Mucosa of stomach (tissue), 1 donor: Measurements from ENCODE around the gene ACAD10.
"Not testable (repeated sequence)": the region's sequence is repeated elsewhere in the genome, so short reads cannot be mapped to it uniquely, and the experiment has no call there.

ENCODE experiments used
- H3K27me3 ChIP-seq: one replicate; pipeline ENCODE4 v1.7.0; 2013; ENCODE audit warnings: mild to moderate bottlenecking, low read length; ENCODE audit not compliant: control insufficient read depth, insufficient read depth
- H3K36me3 ChIP-seq: one replicate; pipeline ENCODE4 v1.7.0; 2013; ENCODE audit warnings: low read length; ENCODE audit not compliant: control insufficient read depth, insufficient read depth
- H3K4me1 ChIP-seq: one replicate; pipeline ENCODE4 v1.7.0; 2013; ENCODE audit warnings: mild to moderate bottlenecking, low read length; ENCODE audit not compliant: control insufficient read depth, insufficient read depth
- H3K4me3 ChIP-seq: one replicate; pipeline ENCODE4 v1.7.0; 2013; ENCODE audit warnings: low read length
- H3K9ac ChIP-seq: one replicate; pipeline ENCODE4 v1.7.0; 2013; ENCODE audit warnings: mild to moderate bottlenecking, low read length, moderate library complexity
- H3K9me3 ChIP-seq: one replicate; pipeline ENCODE4 v1.7.0; 2013; ENCODE audit warnings: mild to moderate bottlenecking, low read length, moderate library complexity; ENCODE audit not compliant: control insufficient read depth
- donor health status: Pancreatic carcinoma.

The ACAD10 gene

GRCh38 chr12:111733340-111733915 is 47.6 kb downstream of the ACAD10 start:
- Histone ChIP-seq H3K9ac (no peak overlapping the region), H3K36me3 (peaks cover 4% of the 10 kb centered on the region), H3K9me3 (no peaks in the 10 kb centered on the region), H3K4me1 (no peaks in the 10 kb centered on the region), H3K4me3 (no peak overlapping the region), H3K27me3 (no peaks in the 10 kb centered on the region)

GRCh38 chr12:111739524-111739923 is 53.7 kb downstream of the ACAD10 start:
- not testable (repeated sequence) for H3K9me3 ChIP-seq, H3K27me3 ChIP-seq, H3K36me3 ChIP-seq, H3K4me3 ChIP-seq, H3K9ac ChIP-seq
- H3K4me1 ChIP-seq: peaks cover 10% of the 10 kb centered on the region

- Histone ChIP-seq H3K36me3 (no peaks in the 10 kb centered on the region), H3K9me3 (no peaks in the 10 kb centered on the region), H3K4me1 (peaks cover 10% of the 10 kb centered on the region), H3K4me3 (no peak overlapping the region), H3K27me3 (no peaks in the 10 kb centered on the region), H3K9ac (peak overlapping the region; percentile 37)
Measured at GRCh38 chr12:111741235-111741812, 55.5 kb downstream of the ACAD10 start.

GRCh38 chr12:111745211-111745610 is 59.4 kb downstream of the ACAD10 start:
- Histone ChIP-seq H3K36me3 (peaks cover 9% of the 10 kb centered on the region), H3K4me3 (no peak overlapping the region), H3K9me3 (no peaks in the 10 kb centered on the region)

GRCh38 chr12:111747333-111747732 is 61.5 kb downstream of the ACAD10 start:
- Histone ChIP-seq H3K4me1 (no peaks in the 10 kb centered on the region), H3K9ac (no peak overlapping the region), H3K4me3 (no peak overlapping the region), H3K36me3 (peaks cover 9% of the 10 kb centered on the region), H3K9me3 (no peaks in the 10 kb centered on the region), H3K27me3 (no peaks in the 10 kb centered on the region)

More at GRCh38 chr12:111745211-111745610, 59.4 kb downstream of the ACAD10 start:
- H3K27me3 ChIP-seq: no peaks in the 10 kb centered on the region
- no peak overlapping the region for H3K9ac ChIP-seq
- peaks cover 10% of the 10 kb centered on the region for H3K4me1 ChIP-seq

GRCh38 chr12:111748151-111748672 is 62.4 kb downstream of the ACAD10 start:
- H3K4me1 ChIP-seq: peaks cover under 1% of the 10 kb centered on the region
- peaks cover 9% of the 10 kb centered on the region for H3K36me3 ChIP-seq
- H3K9me3 ChIP-seq: no peaks in the 10 kb centered on the region
- no peak overlapping the region for H3K4me3 ChIP-seq
- H3K27me3 ChIP-seq: no peaks in the 10 kb centered on the region
- H3K9ac ChIP-seq: no peak overlapping the region

GRCh38 chr12:111748867-111749266 is 63.0 kb downstream of the ACAD10 start:
- no peaks in the 10 kb centered on the region for H3K27me3 ChIP-seq
- peaks cover 5% of the 10 kb centered on the region for H3K4me1 ChIP-seq
- no peak overlapping the region for H3K4me3 ChIP-seq
- no peaks in the 10 kb centered on the region for H3K9me3 ChIP-seq
- H3K9ac ChIP-seq: no peak overlapping the region
- H3K36me3 ChIP-seq: peaks cover 9% of the 10 kb centered on the region

- H3K9me3 ChIP-seq: no peaks in the 10 kb centered on the region
- no peaks in the 10 kb centered on the region for H3K27me3 ChIP-seq
- no peak overlapping the region for H3K4me3 ChIP-seq
- H3K36me3 ChIP-seq: peaks cover 9% of the 10 kb centered on the region
- H3K9ac ChIP-seq: no peak overlapping the region
- H3K4me1 ChIP-seq: peaks cover 5% of the 10 kb centered on the region
Measured at GRCh38 chr12:111749391-111749790, 63.5 kb downstream of the ACAD10 start.

GRCh38 chr12:111753144-111753881 is 67.5 kb downstream of the ACAD10 start:
- Histone ChIP-seq H3K4me3 (no peak overlapping the region), H3K36me3 (no peaks in the 10 kb centered on the region), H3K27me3 (no peaks in the 10 kb centered on the region), H3K9ac (no peak overlapping the region), H3K9me3 (no peaks in the 10 kb centered on the region), H3K4me1 (peaks cover 18% of the 10 kb centered on the region)

- Histone ChIP-seq H3K9ac (no peak overlapping the region), H3K4me3 (no peak overlapping the region), H3K9me3 (no peaks in the 10 kb centered on the region), H3K36me3 (no peaks in the 10 kb centered on the region), H3K27me3 (no peaks in the 10 kb centered on the region), H3K4me1 (peaks cover 21% of the 10 kb centered on the region)
Measured at GRCh38 chr12:111754671-111755070, 68.8 kb downstream of the ACAD10 start.

- H3K36me3 ChIP-seq: no peaks in the 10 kb centered on the region
Measured at GRCh38 chr12:111756196-111756595, 70.3 kb downstream of the ACAD10 start.

GRCh38 chr12:111756681-111757080 is 70.8 kb downstream of the ACAD10 start:
- Histone ChIP-seq H3K27me3 (no peaks in the 10 kb centered on the region), H3K4me1 (peaks cover 29% of the 10 kb centered on the region), H3K9me3 (no peaks in the 10 kb centered on the region), H3K4me3 (no peak overlapping the region), H3K36me3 (no peaks in the 10 kb centered on the region), H3K9ac (no peak overlapping the region)

More at GRCh38 chr12:111756196-111756595, 70.3 kb downstream of the ACAD10 start:
- Histone ChIP-seq H3K4me3 (no peak overlapping the region), H3K27me3 (no peaks in the 10 kb centered on the region), H3K9ac (no peak overlapping the region), H3K4me1 (peaks cover 24% of the 10 kb centered on the region), H3K9me3 (no peaks in the 10 kb centered on the region)
